Mesendoderm (in vitro differentiated cells): ENCODE results near the gene GJC1.
"Not testable (repeated sequence)": the region's sequence is repeated elsewhere in the genome, so short reads cannot be mapped to it uniquely, and the experiment has no call there.

Source experiments
- DNase-seq: peaks from one replicate; pipeline ENCODE4 v3.0.0; 2013
- H2AK5ac ChIP-seq: 2 replicates; pipeline ENCODE4 v1.6.1; 2013; ENCODE audit warnings: low read length, inconsistent platforms
- H2BK120ac ChIP-seq: 2 replicates; pipeline ENCODE4 v1.6.1; 2013; ENCODE audit warnings: low read depth, mild to moderate bottlenecking, low read length, moderate library complexity, mixed read lengths
- H2BK15ac ChIP-seq: replicated peaks from 2 replicates; pipeline ENCODE4 v1.6.1; 2013; ENCODE audit warnings: low read depth, mild to moderate bottlenecking, moderate library complexity
- H2BK5ac ChIP-seq: 2 replicates; pipeline ENCODE4 v1.6.1; 2013; ENCODE audit warnings: low read length, inconsistent platforms
- H3K18ac ChIP-seq: 2 replicates; pipeline ENCODE4 v1.6.1; 2013; ENCODE audit warnings: mild to moderate bottlenecking, low read length, mixed read lengths
- H3K23ac ChIP-seq: one replicate; pipeline ENCODE4 v1.6.1; 2013; ENCODE audit warnings: low read length
- H3K27ac ChIP-seq: 2 replicates; pipeline ENCODE4 v1.5.1; 2013; ENCODE audit warnings: low read depth, mild to moderate bottlenecking, inconsistent platforms, low read length, moderate library complexity
- H3K27me3 ChIP-seq: 2 replicates; pipeline ENCODE4 v1.6.1; 2013; ENCODE audit warnings: low read length, control low read depth, mild to moderate bottlenecking, inconsistent platforms; ENCODE audit not compliant: insufficient read depth, poor library complexity
- H3K36me3 ChIP-seq: 2 replicates; pipeline ENCODE4 v1.6.1; 2013; ENCODE audit warnings: low read length, inconsistent platforms; ENCODE audit not compliant: control insufficient read depth, insufficient read depth
- H3K4ac ChIP-seq: one replicate; pipeline ENCODE4 v1.6.1; 2013; ENCODE audit warnings: low read depth, mild to moderate bottlenecking, low read length, moderate library complexity
- H3K4me1 ChIP-seq: 2 replicates; pipeline ENCODE4 v1.6.1; 2013; ENCODE audit warnings: low read depth, low read length, inconsistent platforms; ENCODE audit not compliant: control insufficient read depth
- H3K4me2 ChIP-seq: 2 replicates; pipeline ENCODE4 v1.6.1; 2013; ENCODE audit warnings: low read length
- H3K4me3 ChIP-seq: 2 replicates; pipeline ENCODE4 v1.5.1; 2013; ENCODE audit warnings: mild to moderate bottlenecking, low read length
- H3K56ac ChIP-seq: one replicate; pipeline ENCODE4 v1.6.1; 2013; ENCODE audit warnings: low read length
- H3K79me1 ChIP-seq: 2 replicates; pipeline ENCODE4 v1.6.1; 2013; ENCODE audit warnings: low read length, inconsistent platforms
- H3K79me2 ChIP-seq: 2 replicates; pipeline ENCODE4 v1.6.1; 2013; ENCODE audit warnings: mild to moderate bottlenecking, low read length; ENCODE audit not compliant: control insufficient read depth, insufficient read depth
- H3K9ac ChIP-seq: 2 replicates; pipeline ENCODE4 v1.6.1; 2013; ENCODE audit warnings: low read length, inconsistent platforms
- H4K5ac ChIP-seq: one replicate; pipeline ENCODE4 v1.6.1; 2013; ENCODE audit warnings: low read length
- H4K8ac ChIP-seq: one replicate; pipeline ENCODE4 v1.6.1; 2013; ENCODE audit warnings: low read depth, mild to moderate bottlenecking, control low read depth, low read length, moderate library complexity
- WGBS: extraction: QIAGEN DNeasy Blood & Tissue Kit; methylation state at CpG from one replicate; pipeline ENCODE4 v1.1.7; 2013; ENCODE audit warnings: low lambda C conversion rate, missing lambda C conversion rate; ENCODE audit not compliant: insufficient coverage; ENCODE audit errors: extremely low coverage; 5-methylcytosine and 5-hydroxymethylcytosine counted together

GJC1 gene

DNA sequence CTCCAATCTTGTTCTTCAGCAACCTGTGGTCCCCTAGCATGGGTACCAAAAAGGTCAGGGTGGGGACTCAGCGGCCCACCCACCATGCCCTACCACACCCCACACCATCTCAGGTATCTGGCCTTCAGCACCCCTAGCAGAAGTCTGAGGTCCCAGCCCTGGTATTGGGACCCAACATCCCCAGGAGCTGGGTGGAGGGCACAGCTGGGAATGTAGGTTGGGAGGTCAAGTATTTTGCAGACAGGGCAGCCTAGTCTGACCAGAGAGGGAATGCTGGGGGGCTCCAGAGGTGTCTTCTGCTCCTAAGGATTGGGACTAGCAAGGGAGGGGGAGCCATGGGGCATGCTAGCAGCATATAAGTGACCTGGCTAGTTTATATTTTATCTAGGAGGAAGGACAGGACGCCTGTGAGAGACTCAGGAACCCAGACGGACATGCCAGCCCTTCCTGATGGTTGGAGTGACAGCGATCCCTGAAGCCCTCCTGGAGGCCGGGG is 72.1 kb downstream of the GJC1 start:
- no peak overlapping the region for H2BK120ac ChIP-seq
- H3K27ac ChIP-seq: no peak overlapping the region
- H3K4me3 ChIP-seq: no peak overlapping the region
- no peaks in the 10 kb centered on the region for H3K4me1 ChIP-seq
- H2BK5ac ChIP-seq: no peak overlapping the region
- H3K36me3 ChIP-seq: no peaks in the 10 kb centered on the region
- no peak overlapping the region for H2BK15ac ChIP-seq
- H3K9ac ChIP-seq: no peak overlapping the region
- H3K4ac ChIP-seq: no peak overlapping the region
- H3K18ac ChIP-seq: no peak overlapping the region
- H4K5ac ChIP-seq: no peak overlapping the region
- H2AK5ac ChIP-seq: no peak overlapping the region
- H4K8ac ChIP-seq: no peak overlapping the region
- H3K56ac ChIP-seq: no peak overlapping the region
- H3K79me2 ChIP-seq: no peaks in the 10 kb centered on the region
- no peaks in the 10 kb centered on the region for H3K79me1 ChIP-seq
- no CpG with 5 or more reads among the region's 5 CpGs for WGBS
- DNase-seq: no peak
- H3K4me2 ChIP-seq: no peak overlapping the region
- peaks cover 14% of the 10 kb centered on the region for H3K27me3 ChIP-seq
- H3K23ac ChIP-seq: no peak overlapping the region

DNA sequence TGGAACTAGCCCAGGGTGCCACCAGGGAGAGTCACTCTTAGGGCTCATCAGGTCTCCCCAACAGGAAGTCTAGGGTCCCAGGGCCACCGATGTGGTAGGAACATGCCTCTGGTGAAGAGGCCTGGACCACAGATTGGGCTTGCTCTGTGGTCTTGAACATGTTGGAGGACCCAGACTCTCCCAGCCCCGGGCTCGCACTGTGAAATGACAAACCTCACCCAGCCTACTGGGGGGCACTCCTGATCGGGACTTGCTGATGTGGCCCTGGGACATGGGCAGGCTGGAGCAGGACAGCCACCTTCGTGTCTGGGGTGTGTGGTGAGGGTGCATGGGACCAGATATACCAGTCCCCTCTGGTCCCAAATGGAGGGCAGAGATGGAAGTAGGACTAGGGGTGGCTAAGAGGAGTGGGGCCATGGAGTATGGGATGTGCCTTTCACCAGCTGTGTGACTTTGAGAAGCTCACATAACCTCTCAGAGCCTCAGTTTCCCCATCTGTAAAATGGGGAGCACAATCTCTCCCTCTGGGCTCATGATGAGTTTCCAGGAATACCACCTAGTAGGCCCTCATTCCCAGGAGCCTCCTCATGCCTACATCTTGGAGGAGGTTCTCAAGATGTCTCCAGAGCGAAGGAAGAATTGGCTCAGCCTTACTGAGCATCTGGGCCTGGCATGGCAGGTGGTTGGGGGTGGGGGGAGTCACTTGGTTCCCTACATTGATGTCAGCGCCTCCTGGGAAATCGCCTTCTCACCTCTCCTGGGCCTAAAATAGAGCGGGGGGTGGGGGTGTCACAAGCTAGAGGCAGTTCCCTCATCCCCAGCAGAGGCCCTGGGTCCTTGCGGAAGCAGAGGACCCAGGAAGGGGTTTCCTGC is 72.8 kb downstream of the GJC1 start:
- Histone ChIP-seq H2BK120ac (no peak overlapping the region), H3K4me1 (no peaks in the 10 kb centered on the region), H3K4me2 (no peak overlapping the region), H3K79me1 (no peaks in the 10 kb centered on the region), H3K23ac (no peak overlapping the region), H3K4ac (no peak overlapping the region), H2BK5ac (no peak overlapping the region), H3K4me3 (no peak overlapping the region), H3K56ac (no peak overlapping the region), H4K8ac (no peak overlapping the region), H3K18ac (no peak overlapping the region), H2AK5ac (no peak overlapping the region), H3K27ac (no peak overlapping the region), H2BK15ac (no peak overlapping the region), H3K27me3 (peaks cover 14% of the 10 kb centered on the region), H3K9ac (no peak overlapping the region), H4K5ac (no peak overlapping the region), H3K79me2 (no peaks in the 10 kb centered on the region), H3K36me3 (no peaks in the 10 kb centered on the region)
- WGBS: no CpG with 5 or more reads among the region's 10 CpGs
- no peak for DNase-seq

DNA sequence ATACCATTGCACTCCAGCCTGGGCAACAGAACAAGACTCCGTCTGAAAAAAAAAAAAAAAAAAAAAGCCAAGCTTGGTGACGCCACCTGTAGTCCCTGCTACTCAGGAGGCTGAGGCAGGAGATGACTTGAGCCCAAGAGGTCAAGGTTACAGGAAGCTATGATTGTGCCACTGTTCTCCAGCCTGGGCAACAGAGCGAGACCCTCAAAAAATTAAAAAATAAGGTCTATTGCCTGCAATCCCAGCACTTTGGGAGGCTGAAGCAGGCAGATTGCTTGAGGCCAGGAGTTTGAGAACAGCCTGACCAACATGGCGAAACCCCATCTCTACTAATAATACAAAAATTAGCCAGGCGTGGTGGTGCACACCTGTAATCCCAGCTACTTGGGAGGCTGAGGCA is 74.9 kb downstream of the GJC1 start:
- not testable (repeated sequence) for H3K23ac ChIP-seq, H3K4me3 ChIP-seq, H4K8ac ChIP-seq, H2AK5ac ChIP-seq, H3K4ac ChIP-seq, H3K36me3 ChIP-seq, H3K4me2 ChIP-seq, H3K18ac ChIP-seq, H2BK15ac ChIP-seq, H3K27ac ChIP-seq, H3K4me1 ChIP-seq, H4K5ac ChIP-seq, H2BK120ac ChIP-seq, DNase-seq, H2BK5ac ChIP-seq, H3K79me1 ChIP-seq, H3K9ac ChIP-seq, H3K56ac ChIP-seq, H3K79me2 ChIP-seq
- H3K27me3 ChIP-seq: peaks cover 14% of the 10 kb centered on the region
- no CpG with 5 or more reads among the region's 5 CpGs for WGBS

DNA sequence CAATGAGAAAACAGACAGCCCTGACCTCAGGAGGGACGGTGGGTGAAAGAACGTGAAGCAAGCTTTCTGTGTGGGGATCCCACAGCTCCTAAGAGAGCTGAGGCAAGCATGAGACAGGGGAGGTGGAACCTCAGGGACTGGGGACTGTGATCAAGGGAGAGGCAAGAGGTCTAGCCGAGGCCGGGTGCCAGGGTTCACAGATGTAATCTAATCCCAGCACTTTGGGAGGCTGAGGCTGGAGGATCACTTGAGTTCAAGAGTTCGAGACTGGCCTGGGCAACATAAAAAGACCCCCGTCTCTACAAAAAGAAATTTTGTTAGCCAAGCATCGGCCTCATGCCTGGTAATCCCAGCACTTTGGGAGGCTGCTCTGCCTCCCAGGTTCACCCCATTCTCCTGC is 75.8 kb downstream of the GJC1 start:
- H4K5ac ChIP-seq: no peak overlapping the region
- WGBS: no CpG with 5 or more reads among the region's 7 CpGs
- H4K8ac ChIP-seq: no peak overlapping the region
- H3K23ac ChIP-seq: no peak overlapping the region
- H3K18ac ChIP-seq: no peak overlapping the region
- H3K27me3 ChIP-seq: peaks cover 10% of the 10 kb centered on the region
- H3K4me1 ChIP-seq: no peaks in the 10 kb centered on the region
- H3K79me1 ChIP-seq: no peaks in the 10 kb centered on the region
- no peak overlapping the region for H3K4ac ChIP-seq
- H3K4me3 ChIP-seq: no peak overlapping the region
- H3K27ac ChIP-seq: no peak overlapping the region
- H2AK5ac ChIP-seq: no peak overlapping the region
- no peak overlapping the region for H3K9ac ChIP-seq
- H3K36me3 ChIP-seq: peaks cover 2% of the 10 kb centered on the region
- no peak overlapping the region for H2BK120ac ChIP-seq
- H3K56ac ChIP-seq: no peak overlapping the region
- H3K4me2 ChIP-seq: no peak overlapping the region
- DNase-seq: no peak
- no peak overlapping the region for H2BK5ac ChIP-seq
- no peaks in the 10 kb centered on the region for H3K79me2 ChIP-seq
- H2BK15ac ChIP-seq: no peak overlapping the region

DNA sequence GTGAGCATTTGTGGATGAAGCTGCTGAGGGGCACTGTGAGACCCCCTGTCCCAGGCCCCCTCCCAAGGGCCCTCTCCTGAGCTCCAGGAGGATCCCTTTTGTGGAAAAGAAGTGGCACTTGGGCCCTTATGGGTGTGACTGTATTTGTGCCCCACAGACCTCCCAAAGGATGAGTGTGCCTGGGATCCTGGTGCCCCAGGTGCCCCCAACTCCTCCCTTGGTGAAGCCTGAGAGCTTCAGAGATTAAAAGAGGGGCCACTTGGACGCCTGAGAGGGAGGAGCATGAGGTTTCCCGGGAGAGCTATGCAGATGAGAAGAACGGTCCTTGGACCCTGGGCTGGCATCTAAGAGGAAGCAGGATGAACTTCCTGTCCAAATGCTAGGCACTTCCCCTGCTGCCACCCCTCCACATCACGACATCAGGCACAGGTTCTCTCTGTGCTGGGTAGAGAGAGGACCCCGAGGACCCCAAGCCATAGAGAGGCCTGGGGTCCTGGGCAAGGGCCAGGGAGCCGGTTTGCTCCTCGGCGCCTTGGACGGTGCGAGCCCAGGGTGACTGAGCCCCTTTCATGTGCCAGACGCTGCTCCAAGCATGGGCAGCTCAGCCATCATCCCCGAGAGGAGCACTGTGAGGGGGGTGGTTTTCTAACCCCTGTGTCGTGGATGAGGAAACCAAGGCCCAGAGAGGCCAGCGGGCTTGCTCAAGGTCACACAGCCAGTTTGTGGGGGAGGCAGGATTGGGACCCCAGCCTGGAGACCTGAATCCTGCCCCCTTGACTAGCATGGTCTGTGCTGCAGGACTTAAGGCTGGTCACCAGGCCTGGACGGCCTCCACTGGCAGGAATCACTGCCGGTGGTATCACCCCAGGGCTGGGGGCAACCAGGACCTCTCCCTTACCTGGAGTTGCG is 76.9 kb downstream of the GJC1 start:
- no peak overlapping the region for H3K56ac ChIP-seq
- no peak overlapping the region for H2AK5ac ChIP-seq
- peaks cover 5% of the 10 kb centered on the region for H3K27me3 ChIP-seq
- no peak overlapping the region for H2BK5ac ChIP-seq
- H4K5ac ChIP-seq: no peak overlapping the region
- no peak overlapping the region for H2BK120ac ChIP-seq
- H3K23ac ChIP-seq: no peak overlapping the region
- no peaks in the 10 kb centered on the region for H3K4me1 ChIP-seq
- H3K79me1 ChIP-seq: no peaks in the 10 kb centered on the region
- no peak overlapping the region for H3K27ac ChIP-seq
- no peak overlapping the region for H3K18ac ChIP-seq
- H4K8ac ChIP-seq: no peak overlapping the region
- peaks cover 3% of the 10 kb centered on the region for H3K36me3 ChIP-seq
- no peak overlapping the region for H3K9ac ChIP-seq
- no peak overlapping the region for H3K4ac ChIP-seq
- no peak overlapping the region for H2BK15ac ChIP-seq
- DNase-seq: no peak
- H3K4me2 ChIP-seq: no peak overlapping the region
- no CpG with 5 or more reads among the region's 17 CpGs for WGBS
- no peaks in the 10 kb centered on the region for H3K79me2 ChIP-seq
- no peak overlapping the region for H3K4me3 ChIP-seq
